ENCODE measurements around the gene S100A1. TPM values are rescaled to one million over a fixed set of nuclear protein-coding genes. Genes with fewer than 3 reads are reported as not detected.
A peak's percentile ranks its signal among the peaks of the same experiment; 100 is the strongest.

Gene S100A1
- total and polyA plus RNA-seq, 2 of the 8 experiments (the other 6 are each of a cell fraction or from before 2014, with no cell fraction given), result 2.0 TPM; not detected in 1

DNA sequence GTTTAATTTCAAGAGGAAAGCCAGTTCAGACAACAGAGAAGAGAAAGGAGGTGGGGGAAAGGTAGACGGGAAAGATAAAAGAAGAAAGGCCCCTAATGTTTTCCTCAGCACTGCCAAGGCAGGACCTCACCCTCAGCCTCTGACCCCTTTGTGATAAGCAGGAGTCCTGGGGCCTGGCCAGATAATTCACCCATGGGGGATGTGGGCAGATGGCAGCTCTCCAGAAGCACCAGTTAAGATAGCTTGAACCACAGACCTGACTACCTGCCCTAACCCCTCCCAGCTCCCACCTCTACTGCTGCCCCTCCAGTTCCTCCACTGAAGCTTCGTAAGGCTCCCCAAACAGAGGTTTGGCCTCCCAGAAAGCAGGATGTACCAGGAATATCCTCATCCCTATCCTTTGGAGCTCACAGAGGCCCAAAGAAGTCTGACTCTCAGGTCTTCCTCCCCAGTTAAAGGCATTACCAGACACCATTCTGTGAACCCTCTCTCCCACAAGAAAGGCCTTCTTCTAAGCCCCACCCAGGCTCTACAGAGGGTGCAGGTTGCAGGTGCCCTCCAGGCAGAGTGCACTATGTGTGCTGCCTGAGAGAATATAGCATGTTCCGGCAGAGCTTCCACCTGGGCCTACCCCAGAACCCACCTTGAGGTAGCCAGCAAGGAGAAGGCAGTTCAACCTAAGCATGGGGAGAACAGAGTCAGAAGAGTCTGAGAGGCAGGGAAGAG is 21.1 kb downstream of the S100A1 start:
- Histone ChIP-seq H2BK20ac (ENCODE audit: low read length) (no peak overlapping the region), H4K20me1 (replicated peaks in 1 of 2; ENCODE audit: control insufficient read depth in 1 of 2, insufficient read depth in 2 of 2, low read length in 2 of 2) (peaks cover 3% of the 10 kb centered on the region in 2 experiments), H4K5ac (ENCODE audit: insufficient read length, low read depth, low read length) (no peak overlapping the region), H3K9me3 (ENCODE audit: insufficient read depth in 2 of 2, low read depth in 1 of 2, low read length in 1 of 2) (no peaks in the 10 kb centered on the region), H3K4ac (replicated peaks; ENCODE audit: insufficient read length, low read depth, low read length) (no peak overlapping the region), H3K27me3 (replicated peaks in 1 of 4; ENCODE audit: control insufficient read depth in 3 of 4, extremely low read depth in 1 of 4, insufficient read depth in 3 of 4, low read length in 3 of 4) (no peaks in the 10 kb centered on the region), H2BK15ac (ENCODE audit: low read length) (0 out of 2 replicates have a peak overlapping the region, but pooled peaks have one; percentile 72), H2AK5ac (ENCODE audit: low read depth, low read length) (no peak overlapping the region), H3K56ac (replicated peaks; ENCODE audit: insufficient read length, low read depth, low read length) (no peak overlapping the region), H3K14ac (ENCODE audit: insufficient read length) (no peak overlapping the region), H3K9ac (replicated peaks in 1 of 4; ENCODE audit: extremely low read depth in 1 of 4, low read depth in 3 of 4, low read length in 3 of 4) (no peak overlapping the region), H3K18ac (ENCODE audit: extremely low read depth, low read length) (no peak overlapping the region), H3K4me3 (ENCODE audit: extremely low read depth in 1 of 4, insufficient read depth in 2 of 4, low read depth in 3 of 4, low read length in 4 of 4) (no peak overlapping the region), H3K23ac (ENCODE audit: insufficient read length) (no peak overlapping the region), H3K79me2 (ENCODE audit: control insufficient read depth in 1 of 2, insufficient read depth in 2 of 2, low read length in 2 of 2) (no peaks in the 10 kb centered on the region), H3K36me3 (ENCODE audit: control insufficient read depth in 2 of 4, insufficient read depth in 4 of 4, low read length in 3 of 4) (peaks cover 7 to 18% (median 16%) of the 10 kb centered on the region in 4 experiments), H3K79me1 (ENCODE audit: low read depth, low read length) (no peaks in the 10 kb centered on the region), H2AFZ (ENCODE audit: low read length) (no peak overlapping the region), H3K27ac (ENCODE audit: low read depth, low read length) (no peak overlapping the region), H2BK12ac (ENCODE audit: low read depth, low read length) (no peak overlapping the region), H3K4me1 (replicated peaks in 1 of 4; ENCODE audit: control insufficient read depth in 3 of 4, insufficient read depth in 4 of 4, low read length in 3 of 4) (peaks cover 0 to 3% (median 0%) of the 10 kb centered on the region in 4 experiments; a peak in 1 of 7 replicates), H4K91ac (replicated peaks; ENCODE audit: insufficient read length, low read length) (no peak overlapping the region), H2BK120ac (replicated peaks; ENCODE audit: low read depth, low read length) (no peak overlapping the region), H4K8ac (ENCODE audit: extremely low read depth, insufficient read depth, low read length) (no peak overlapping the region; the same call in 1 of the 2 replicates), H3K4me2 (ENCODE audit: insufficient read depth in 1 of 2, low read depth in 2 of 2, low read length in 2 of 2) (no peak overlapping the region), H2BK5ac (ENCODE audit: low read depth, low read length) (no peak overlapping the region), H3K23me2 (ENCODE audit: low read depth, low read length) (no peaks in the 10 kb centered on the region)
- POLR2A ChIA-PET (ENCODE audit: partially characterized antibody), result interaction anchor here (0.5 to 16.2 kb wide), 12 partner anchors 9 to 341 kb away, joined by 3 to 343 read pairs (median 5); partner anchors contain the start of genes CHTOP, ILF2, RPS27 and S100A1
- WGBS, 2 experiments (ENCODE audit: extremely low coverage in 1 of 2, insufficient coverage in 1 of 2, insufficient read length in 1 of 2, insufficient replicate concordance in 2 of 2, low coverage in 1 of 2, low lambda C conversion rate in 2 of 2, missing lambda C conversion rate in 1 of 2), result 68% methylated on average over 3 of the region's 3 CpGs; no CpG with 5 or more reads in 1 of the 2 experiments
- CTCF ChIA-PET (ENCODE audit: partially characterized antibody), result interaction anchor here (0.6 to 3.1 kb wide), 7 partner anchors 10 to 629 kb away, joined by 3 to 13 read pairs (median 6); partner anchors contain the start of genes CHTOP, S100A1, S100A13 and SNAPIN
- DNase-seq (ENCODE audit: low read depth in 1 of 2, low spot score in 2 of 2) (no peak), FAIRE-seq (no peak)
- TF ChIP-seq RNF2 (IDR thresholded peaks at IDR 0.05; ENCODE audit: borderline replicate concordance, low read depth, low read length, missing control alignments, poor library complexity, severe bottlenecking) (no peak), RXRA (IDR thresholded peaks at IDR 0.05; ENCODE audit: insufficient read depth, low read depth, low read length) (no peak), RBBP5 (IDR thresholded peaks at IDR 0.05; ENCODE audit: borderline replicate concordance, low read depth, low read length) (no peak), NANOG (IDR thresholded peaks at IDR 0.05; ENCODE audit: insufficient read depth, low read depth, low read length, poor library complexity, severe bottlenecking) (no peak), TAF1 (IDR thresholded peaks at IDR 0.05; ENCODE audit: low read depth, low read length) (no peak), SIN3A (conservative IDR thresholded peaks at IDR 0.05 in 1 of 2, IDR thresholded peaks at IDR 0.05 in 1 of 2; ENCODE audit: low read depth in 1 of 2, low read length in 2 of 2) (no peak), SIX5 (IDR thresholded peaks at IDR 0.05; ENCODE audit: low read depth, low read length) (no peak), CHD2 (IDR thresholded peaks at IDR 0.05; ENCODE audit: low read length) (no peak), SP2 (IDR thresholded peaks at IDR 0.05; ENCODE audit: low read length) (no peak), USF2 (IDR thresholded peaks at IDR 0.05; ENCODE audit: low read length) (no peak)

Measured in H1 (cell line).